ENCODE measurements around the gene WNK3.

The WNK3 gene

GRCh38 chrX:54172455-54172854 is 185.4 kb downstream of the WNK3 start:
- Histone ChIP-seq H3K27me3 (ENCODE audit: control insufficient read depth in 2 of 2, insufficient read depth in 2 of 2, low read length in 2 of 2) (no peaks in the 10 kb centered on the region), H3K9ac (ENCODE audit: low read depth in 1 of 2, low read length in 2 of 2) (no peak overlapping the region), H3K9me3 (ENCODE audit: control insufficient read depth in 2 of 2, low read length in 2 of 2) (no peaks in the 10 kb centered on the region), H3K4me1 (ENCODE audit: control insufficient read depth in 2 of 2, insufficient read depth in 2 of 2, low read length in 2 of 2) (no peaks in the 10 kb centered on the region), H3K27ac (ENCODE audit: low read depth in 2 of 2, low read length in 2 of 2) (no peak overlapping the region), H3K36me3 (ENCODE audit: control insufficient read depth in 2 of 2, insufficient read depth in 2 of 2, low read length in 2 of 2) (no peaks in the 10 kb centered on the region), H3K4me3 (ENCODE audit: low read length in 2 of 2) (no peak overlapping the region)

- no peaks in the 10 kb centered on the region for H3K4me1 ChIP-seq (ENCODE audit: control insufficient read depth in 2 of 2, insufficient read depth in 2 of 2, low read length in 2 of 2)
- H3K4me3 ChIP-seq (ENCODE audit: low read length in 2 of 2): no peak overlapping the region
- no peaks in the 10 kb centered on the region for H3K9me3 ChIP-seq (ENCODE audit: control insufficient read depth in 2 of 2, low read length in 2 of 2)
- no peak overlapping the region for H3K27ac ChIP-seq (ENCODE audit: low read depth in 2 of 2, low read length in 2 of 2)
- H3K27me3 ChIP-seq (ENCODE audit: control insufficient read depth in 2 of 2, insufficient read depth in 2 of 2, low read length in 2 of 2): no peaks in the 10 kb centered on the region
- H3K9ac ChIP-seq (ENCODE audit: low read depth in 1 of 2, low read length in 2 of 2): no peak overlapping the region
- H3K36me3 ChIP-seq (ENCODE audit: control insufficient read depth in 2 of 2, insufficient read depth in 2 of 2, low read length in 2 of 2): no peaks in the 10 kb centered on the region
Measured at GRCh38 chrX:54171527-54172250, 186.2 kb downstream of the WNK3 start.

GRCh38 chrX:54171091-54171490 is 186.8 kb downstream of the WNK3 start:
- Histone ChIP-seq H3K27me3 (ENCODE audit: control insufficient read depth in 2 of 2, insufficient read depth in 2 of 2, low read length in 2 of 2) (no peaks in the 10 kb centered on the region), H3K4me3 (ENCODE audit: low read length in 2 of 2) (no peak overlapping the region), H3K36me3 (ENCODE audit: control insufficient read depth in 2 of 2, insufficient read depth in 2 of 2, low read length in 2 of 2) (no peaks in the 10 kb centered on the region), H3K27ac (ENCODE audit: low read depth in 2 of 2, low read length in 2 of 2) (no peak overlapping the region), H3K4me1 (ENCODE audit: control insufficient read depth in 2 of 2, insufficient read depth in 2 of 2, low read length in 2 of 2) (no peaks in the 10 kb centered on the region), H3K9me3 (ENCODE audit: control insufficient read depth in 2 of 2, low read length in 2 of 2) (no peaks in the 10 kb centered on the region), H3K9ac (ENCODE audit: low read depth in 1 of 2, low read length in 2 of 2) (no peak overlapping the region)

GRCh38 chrX:54166915-54167314 is 190.9 kb downstream of the WNK3 start:
- Histone ChIP-seq H3K9ac (ENCODE audit: low read depth in 1 of 2, low read length in 2 of 2) (no peak overlapping the region), H3K36me3 (ENCODE audit: control insufficient read depth in 2 of 2, insufficient read depth in 2 of 2, low read length in 2 of 2) (no peaks in the 10 kb centered on the region), H3K4me1 (ENCODE audit: control insufficient read depth in 2 of 2, insufficient read depth in 2 of 2, low read length in 2 of 2) (no peaks in the 10 kb centered on the region), H3K27ac (ENCODE audit: low read depth in 2 of 2, low read length in 2 of 2) (no peak overlapping the region), H3K4me3 (ENCODE audit: low read length in 2 of 2) (no peak overlapping the region), H3K9me3 (ENCODE audit: control insufficient read depth in 2 of 2, low read length in 2 of 2) (no peaks in the 10 kb centered on the region), H3K27me3 (ENCODE audit: control insufficient read depth in 2 of 2, insufficient read depth in 2 of 2, low read length in 2 of 2) (no peaks in the 10 kb centered on the region)

- H3K4me1 ChIP-seq (ENCODE audit: control insufficient read depth in 2 of 2, insufficient read depth in 2 of 2, low read length in 2 of 2): no peaks in the 10 kb centered on the region
- no peaks in the 10 kb centered on the region for H3K36me3 ChIP-seq (ENCODE audit: control insufficient read depth in 2 of 2, insufficient read depth in 2 of 2, low read length in 2 of 2)
- no peaks in the 10 kb centered on the region for H3K9me3 ChIP-seq (ENCODE audit: control insufficient read depth in 2 of 2, low read length in 2 of 2)
- H3K4me3 ChIP-seq (ENCODE audit: low read length in 2 of 2): no peak overlapping the region
- H3K27ac ChIP-seq (ENCODE audit: low read depth in 2 of 2, low read length in 2 of 2): no peak overlapping the region
- H3K27me3 ChIP-seq (ENCODE audit: control insufficient read depth in 2 of 2, insufficient read depth in 2 of 2, low read length in 2 of 2): no peaks in the 10 kb centered on the region
- H3K9ac ChIP-seq (ENCODE audit: low read depth in 1 of 2, low read length in 2 of 2): no peak overlapping the region
Measured at GRCh38 chrX:54157561-54157960, 200.3 kb downstream of the WNK3 start.
